Measurements from ENCODE around the gene DRD3. TPM values are rescaled to one million over a fixed set of nuclear protein-coding genes. Genes with fewer than 3 reads are reported as not detected.

Gene DRD3
- polyA plus RNA-seq, 4 donors, result not detected

GRCh38 chr3:114108137-114108536 lies 70.7 kb downstream of the DRD3 start:
- no peak overlapping the region for H3K27ac ChIP-seq (ENCODE audit: low read depth in 1 of 3, low read length in 2 of 3)
- H3K36me3 ChIP-seq (ENCODE audit: control insufficient read depth in 3 of 3, insufficient read depth in 2 of 3, low read depth in 1 of 3, low read length in 3 of 3), result no peaks in the 10 kb centered on the region
- FAIRE-seq (no peak), DNase-seq (no peak)
- H3K9me3 ChIP-seq (ENCODE audit: control insufficient read depth in 2 of 2, insufficient read depth in 1 of 2, low read depth in 1 of 2, low read length in 1 of 2), result no peaks in the 10 kb centered on the region
- H3K27me3 ChIP-seq (ENCODE audit: control insufficient read depth in 3 of 3, insufficient read depth in 3 of 3, low read length in 3 of 3), result no peaks in the 10 kb centered on the region
- H3K4me1 ChIP-seq (ENCODE audit: control insufficient read depth in 3 of 3, insufficient read depth in 2 of 3, low read depth in 1 of 3, low read length in 2 of 3), result no peaks in the 10 kb centered on the region
- H3K4me3 ChIP-seq (ENCODE audit: low read depth in 1 of 3, low read length in 3 of 3), result no peak overlapping the region
- 89 to 94% (median 90%) methylated on average over 8 of the region's 8 CpGs for WGBS, 3 donors

GRCh38 chr3:114104414-114104813 lies 74.4 kb downstream of the DRD3 start:
- WGBS, 3 donors, result 78 to 90% (median 81%) methylated on average over 3 of the region's 3 CpGs
- Histone ChIP-seq H3K27me3 (ENCODE audit: control insufficient read depth in 3 of 3, insufficient read depth in 3 of 3, low read length in 3 of 3) (no peaks in the 10 kb centered on the region), H3K9me3 (ENCODE audit: control insufficient read depth in 2 of 2, insufficient read depth in 1 of 2, low read depth in 1 of 2, low read length in 1 of 2) (no peaks in the 10 kb centered on the region), H3K27ac (ENCODE audit: low read depth in 1 of 3, low read length in 2 of 3) (no peak overlapping the region), H3K4me3 (ENCODE audit: low read depth in 1 of 3, low read length in 3 of 3) (no peak overlapping the region), H3K36me3 (ENCODE audit: control insufficient read depth in 3 of 3, insufficient read depth in 2 of 3, low read depth in 1 of 3, low read length in 3 of 3) (no peaks in the 10 kb centered on the region), H3K4me1 (ENCODE audit: control insufficient read depth in 3 of 3, insufficient read depth in 2 of 3, low read depth in 1 of 3, low read length in 2 of 3) (no peaks in the 10 kb centered on the region)
- DNase-seq (no peak), FAIRE-seq (no peak)

GRCh38 chr3:114103858-114104257 lies 75.0 kb downstream of the DRD3 start:
- Histone ChIP-seq H3K9me3 (ENCODE audit: control insufficient read depth in 2 of 2, insufficient read depth in 1 of 2, low read depth in 1 of 2, low read length in 1 of 2) (no peaks in the 10 kb centered on the region), H3K4me3 (ENCODE audit: low read depth in 1 of 3, low read length in 3 of 3) (no peak overlapping the region), H3K27me3 (ENCODE audit: control insufficient read depth in 3 of 3, insufficient read depth in 3 of 3, low read length in 3 of 3) (no peaks in the 10 kb centered on the region), H3K4me1 (ENCODE audit: control insufficient read depth in 3 of 3, insufficient read depth in 2 of 3, low read depth in 1 of 3, low read length in 2 of 3) (no peaks in the 10 kb centered on the region), H3K27ac (ENCODE audit: low read depth in 1 of 3, low read length in 2 of 3) (no peak overlapping the region), H3K36me3 (ENCODE audit: control insufficient read depth in 3 of 3, insufficient read depth in 2 of 3, low read depth in 1 of 3, low read length in 3 of 3) (no peaks in the 10 kb centered on the region)
- WGBS, 3 donors, result 79 to 87% (median 84%) methylated on average over 4 of the region's 4 CpGs
- FAIRE-seq (no peak), DNase-seq (no peak)

DNA sequence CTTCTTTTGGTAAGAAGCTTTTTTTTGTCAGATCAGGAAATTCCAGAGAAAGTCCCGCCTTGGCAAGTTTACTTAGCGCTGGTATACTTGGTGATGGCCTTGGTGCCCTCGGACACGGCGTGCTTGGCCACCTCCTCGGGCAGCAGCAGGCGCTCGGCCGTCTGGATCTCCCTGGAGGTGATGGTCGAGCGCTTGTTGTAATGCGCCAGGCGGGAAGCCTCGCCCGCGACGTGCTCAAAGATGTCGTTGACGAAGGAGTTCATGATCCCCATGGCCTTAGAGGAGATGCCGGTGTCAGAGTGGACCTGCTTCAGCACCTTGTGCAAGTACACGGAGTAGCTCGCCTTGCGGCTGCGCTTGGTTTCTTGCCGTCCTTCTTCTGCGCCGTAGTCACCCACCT lies 75.7 kb downstream of the DRD3 start:
- no peaks in the 10 kb centered on the region for H3K36me3 ChIP-seq (ENCODE audit: control insufficient read depth in 3 of 3, insufficient read depth in 2 of 3, low read depth in 1 of 3, low read length in 3 of 3)
- no peak overlapping the region for H3K27ac ChIP-seq (ENCODE audit: low read depth in 1 of 3, low read length in 2 of 3)
- FAIRE-seq (no peak), DNase-seq (no peak)
- H3K27me3 ChIP-seq (ENCODE audit: control insufficient read depth in 3 of 3, insufficient read depth in 3 of 3, low read length in 3 of 3), result no peaks in the 10 kb centered on the region
- H3K4me3 ChIP-seq (ENCODE audit: low read depth in 1 of 3, low read length in 3 of 3), result no peak overlapping the region
- 94% methylated on average over 27 of the region's 27 CpGs for WGBS, 3 donors
- no peaks in the 10 kb centered on the region for H3K9me3 ChIP-seq (ENCODE audit: control insufficient read depth in 2 of 2, insufficient read depth in 1 of 2, low read depth in 1 of 2, low read length in 1 of 2)
- no peaks in the 10 kb centered on the region for H3K4me1 ChIP-seq (ENCODE audit: control insufficient read depth in 3 of 3, insufficient read depth in 2 of 3, low read depth in 1 of 3, low read length in 2 of 3)

GRCh38 chr3:114101101-114101500 lies 77.8 kb downstream of the DRD3 start:
- DNase-seq (no peak), FAIRE-seq (no peak)
- no peaks in the 10 kb centered on the region for H3K36me3 ChIP-seq (ENCODE audit: control insufficient read depth in 3 of 3, insufficient read depth in 2 of 3, low read depth in 1 of 3, low read length in 3 of 3)
- H3K27ac ChIP-seq (ENCODE audit: low read depth in 1 of 3, low read length in 2 of 3), result no peak overlapping the region
- H3K4me1 ChIP-seq (ENCODE audit: control insufficient read depth in 3 of 3, insufficient read depth in 2 of 3, low read depth in 1 of 3, low read length in 2 of 3), result no peaks in the 10 kb centered on the region
- 55 to 62% (median 61%) methylated on average over 1 of the region's 1 CpG for WGBS, 3 donors
- H3K4me3 ChIP-seq (ENCODE audit: low read depth in 1 of 3, low read length in 3 of 3), result no peak overlapping the region
- H3K27me3 ChIP-seq (ENCODE audit: control insufficient read depth in 3 of 3, insufficient read depth in 3 of 3, low read length in 3 of 3), result no peaks in the 10 kb centered on the region
- H3K9me3 ChIP-seq (ENCODE audit: control insufficient read depth in 2 of 2, insufficient read depth in 1 of 2, low read depth in 1 of 2, low read length in 1 of 2), result no peaks in the 10 kb centered on the region

DNA sequence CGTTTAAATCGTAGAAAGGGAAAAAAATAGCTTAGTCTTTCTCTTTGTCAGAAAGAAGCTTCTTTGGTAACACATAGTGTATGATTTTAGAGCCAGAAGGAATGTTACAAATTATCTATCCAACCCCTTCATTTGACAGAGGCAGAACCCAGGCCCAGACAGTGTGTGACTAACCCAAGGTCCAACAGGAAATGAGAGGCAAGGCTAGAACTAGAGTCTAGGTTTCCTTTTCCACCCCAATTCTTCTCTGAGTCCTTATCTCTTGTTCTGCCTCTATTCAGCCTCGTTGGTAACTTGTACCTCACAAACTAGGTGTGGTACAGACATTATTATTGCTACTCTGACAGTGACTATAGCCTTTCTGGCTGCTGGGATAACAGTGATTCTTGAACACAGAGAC lies 83.1 kb downstream of the DRD3 start:
- H3K4me1 ChIP-seq (ENCODE audit: control insufficient read depth in 3 of 3, insufficient read depth in 2 of 3, low read depth in 1 of 3, low read length in 2 of 3), result no peaks in the 10 kb centered on the region
- no peak overlapping the region for H3K27ac ChIP-seq (ENCODE audit: low read depth in 1 of 3, low read length in 2 of 3)
- H3K4me3 ChIP-seq (ENCODE audit: low read depth in 1 of 3, low read length in 3 of 3), result no peak overlapping the region
- H3K27me3 ChIP-seq (ENCODE audit: control insufficient read depth in 3 of 3, insufficient read depth in 3 of 3, low read length in 3 of 3), result no peaks in the 10 kb centered on the region
- FAIRE-seq (no peak), DNase-seq (no peak)
- H3K9me3 ChIP-seq (ENCODE audit: control insufficient read depth in 2 of 2, insufficient read depth in 1 of 2, low read depth in 1 of 2, low read length in 1 of 2), result peaks cover 0 to 3% of the 10 kb centered on the region in 2 donors
- H3K36me3 ChIP-seq (ENCODE audit: control insufficient read depth in 3 of 3, insufficient read depth in 2 of 3, low read depth in 1 of 3, low read length in 3 of 3), result no peaks in the 10 kb centered on the region
- 55 to 72% (median 64%) methylated on average over 3 of the region's 3 CpGs for WGBS, 3 donors

DNA sequence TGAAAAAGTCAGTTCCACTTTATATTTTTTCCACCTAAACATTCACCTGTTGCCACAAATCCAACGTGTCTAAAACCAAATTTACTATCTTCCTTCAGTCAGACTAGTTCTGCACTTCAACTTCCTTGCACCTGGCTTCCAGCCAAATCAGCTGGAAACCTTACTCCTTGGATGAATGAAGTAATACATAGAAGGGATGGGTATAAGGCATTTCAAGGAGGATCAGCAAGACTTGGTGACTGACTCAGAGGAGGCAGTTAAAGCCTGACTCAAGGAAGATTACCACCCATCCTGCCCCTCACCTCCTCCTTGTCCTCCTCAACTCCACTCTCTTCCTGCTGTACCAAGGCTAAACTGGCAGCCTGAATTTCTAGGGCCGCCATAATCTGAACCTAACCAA lies 85.3 kb downstream of the DRD3 start:
- no peaks in the 10 kb centered on the region for H3K27me3 ChIP-seq (ENCODE audit: control insufficient read depth in 3 of 3, insufficient read depth in 3 of 3, low read length in 3 of 3)
- no peak overlapping the region for H3K27ac ChIP-seq (ENCODE audit: low read depth in 1 of 3, low read length in 2 of 3)
- H3K36me3 ChIP-seq (ENCODE audit: control insufficient read depth in 3 of 3, insufficient read depth in 2 of 3, low read depth in 1 of 3, low read length in 3 of 3), result no peaks in the 10 kb centered on the region
- FAIRE-seq (no peak), DNase-seq (peak; percentile 11 to 36)
- peaks cover 0 to 3% of the 10 kb centered on the region in 2 donors for H3K9me3 ChIP-seq (ENCODE audit: control insufficient read depth in 2 of 2, insufficient read depth in 1 of 2, low read depth in 1 of 2, low read length in 1 of 2)
- no peaks in the 10 kb centered on the region for H3K4me1 ChIP-seq (ENCODE audit: control insufficient read depth in 3 of 3, insufficient read depth in 2 of 3, low read depth in 1 of 3, low read length in 2 of 3)
- H3K4me3 ChIP-seq (ENCODE audit: low read depth in 1 of 3, low read length in 3 of 3), result no peak overlapping the region
- WGBS, 3 donors, result 47 to 55% (median 50%) methylated on average over 2 of the region's 2 CpGs

DNA sequence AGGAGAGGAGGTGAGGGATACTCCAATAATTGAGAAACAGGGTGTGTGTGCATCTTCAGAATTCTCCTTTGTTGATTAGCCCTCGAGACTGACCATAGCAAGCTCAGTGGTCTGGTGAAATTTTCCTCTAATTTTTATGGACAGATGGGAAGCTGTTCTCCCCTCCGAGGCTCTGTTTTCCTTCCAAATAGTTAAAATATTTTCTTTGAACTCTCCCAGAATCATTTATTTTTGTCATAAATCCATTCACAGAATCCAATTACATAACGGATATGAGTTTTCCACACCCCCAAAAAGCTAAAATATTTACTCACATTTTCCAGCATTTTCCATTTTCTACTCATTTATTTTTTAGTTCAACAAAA lies 85.9 kb downstream of the DRD3 start:
- Histone ChIP-seq H3K4me3 (ENCODE audit: low read depth in 1 of 3, low read length in 3 of 3) (no peak overlapping the region), H3K27me3 (ENCODE audit: control insufficient read depth in 3 of 3, insufficient read depth in 3 of 3, low read length in 3 of 3) (no peaks in the 10 kb centered on the region), H3K36me3 (ENCODE audit: control insufficient read depth in 3 of 3, insufficient read depth in 2 of 3, low read depth in 1 of 3, low read length in 3 of 3) (no peaks in the 10 kb centered on the region), H3K4me1 (ENCODE audit: control insufficient read depth in 3 of 3, insufficient read depth in 2 of 3, low read depth in 1 of 3, low read length in 2 of 3) (no peaks in the 10 kb centered on the region), H3K27ac (ENCODE audit: low read depth in 1 of 3, low read length in 2 of 3) (no peak overlapping the region), H3K9me3 (ENCODE audit: control insufficient read depth in 2 of 2, insufficient read depth in 1 of 2, low read depth in 1 of 2, low read length in 1 of 2) (peaks cover 0 to 3% of the 10 kb centered on the region in 2 donors)
- DNase-seq, result no peak
- 34 to 38% (median 36%) methylated on average over 3 of the region's 3 CpGs for WGBS, 3 donors
- no peak for FAIRE-seq

DNA sequence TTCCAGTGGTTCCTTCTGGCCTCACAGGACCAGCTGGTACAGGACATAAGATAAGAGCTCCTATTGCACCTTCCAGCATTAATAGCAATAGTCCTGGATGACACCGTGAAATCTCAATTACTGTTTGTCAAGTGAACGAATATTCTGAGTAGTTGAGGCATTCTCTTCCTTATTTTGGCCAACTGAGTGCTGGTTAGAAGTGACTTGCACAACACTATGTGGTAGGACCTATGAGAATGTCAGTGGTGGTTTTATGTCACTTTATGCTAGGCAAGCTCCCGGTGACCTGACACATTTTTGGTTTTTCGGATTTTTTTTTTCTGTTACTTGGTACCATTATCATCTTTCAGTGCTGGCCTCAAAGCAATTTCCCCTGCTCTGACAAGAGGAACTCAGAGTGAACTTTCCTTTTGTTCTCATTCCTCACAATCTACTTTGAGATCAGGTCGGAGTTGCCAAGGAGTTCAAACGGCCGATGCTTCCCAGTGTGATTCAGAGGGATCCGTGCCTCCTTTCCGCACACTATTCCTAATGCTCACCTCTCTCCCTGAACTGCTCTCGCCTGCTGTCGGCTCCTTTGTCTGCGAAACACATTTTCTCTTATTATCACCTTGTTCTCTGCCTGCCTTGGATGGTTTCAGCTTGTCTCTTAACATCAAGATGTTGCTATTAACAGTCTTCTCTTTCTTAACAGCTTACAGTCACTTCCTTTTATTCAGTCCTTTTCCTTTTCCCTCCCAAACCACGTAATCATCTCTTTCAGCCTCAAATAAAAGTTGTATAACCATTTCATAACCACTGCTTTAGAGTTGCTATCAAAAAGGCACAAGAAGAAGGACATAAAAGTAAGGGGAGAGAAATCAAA lies 86.5 kb downstream of the DRD3 start:
- Histone ChIP-seq H3K36me3 (ENCODE audit: control insufficient read depth in 3 of 3, insufficient read depth in 2 of 3, low read depth in 1 of 3, low read length in 3 of 3) (peaks cover 0 to 4% (median 2%) of the 10 kb centered on the region in 3 donors), H3K4me1 (ENCODE audit: control insufficient read depth in 3 of 3, insufficient read depth in 2 of 3, low read depth in 1 of 3, low read length in 2 of 3) (no peaks in the 10 kb centered on the region), H3K4me3 (ENCODE audit: low read depth in 1 of 3, low read length in 3 of 3) (no peak overlapping the region), H3K27me3 (ENCODE audit: control insufficient read depth in 3 of 3, insufficient read depth in 3 of 3, low read length in 3 of 3) (no peaks in the 10 kb centered on the region), H3K27ac (ENCODE audit: low read depth in 1 of 3, low read length in 2 of 3) (no peak overlapping the region), H3K9me3 (ENCODE audit: control insufficient read depth in 2 of 2, insufficient read depth in 1 of 2, low read depth in 1 of 2, low read length in 1 of 2) (peaks cover 0 to 5% of the 10 kb centered on the region in 2 donors)
- FAIRE-seq, result no peak
- WGBS, 3 donors, result 39 to 46% (median 45%) methylated on average over 13 of the region's 13 CpGs
- no peak for DNase-seq

Measured in small intestine (tissue), 7 donors.